HEK293T (cell line): Measurements from ENCODE around the gene HLA-DOA.

Experiments
- ELF4 ChIP-seq: fragments of 450-650 bp; IDR thresholded peaks from 2 replicates; pipeline ENCODE4 v1.6.1; 2017; ENCODE audit warnings: antibody characterized with exemption
- FOXA1 ChIP-seq: fragments of 450-650 bp; IDR thresholded peaks from 2 replicates; pipeline ENCODE4 v1.6.1; 2016; ENCODE audit warnings: mild to moderate bottlenecking
- L3MBTL2 ChIP-seq: fragments of 450-650 bp; conservative IDR thresholded peaks from 2 replicates; pipeline ENCODE4 v1.6.1; 2016; ENCODE audit warnings: mild to moderate bottlenecking
- SUZ12 ChIP-seq: fragments of 450-650 bp; IDR thresholded peaks from 2 replicates; pipeline ENCODE4 v1.6.1; 2016; ENCODE audit warnings: mild to moderate bottlenecking
- TARDBP ChIP-seq: fragments of 450-650 bp; IDR thresholded peaks from 2 replicates; pipeline ENCODE4 v1.6.1; 2016

GRCh38 chr6:33007831-33008400, 1.5 kb downstream of the HLA-DOA start:
- no peak for TF ChIP-seq ELF4
- TF ChIP-seq TARDBP = no peak
- TF ChIP-seq L3MBTL2 = no peak
- TF ChIP-seq SUZ12 = no peak
- TF ChIP-seq FOXA1 = no peak
